Measurements from ENCODE around the gene ITGA11. TPM values are rescaled to one million over a fixed set of nuclear protein-coding genes. Genes with fewer than 3 reads are reported as not detected.

ITGA11 gene
- total and polyA plus RNA-seq, 2 of the 13 experiments (the other 11 are each of a cell fraction or from before 2014, with no cell fraction given), result not detected

DNA sequence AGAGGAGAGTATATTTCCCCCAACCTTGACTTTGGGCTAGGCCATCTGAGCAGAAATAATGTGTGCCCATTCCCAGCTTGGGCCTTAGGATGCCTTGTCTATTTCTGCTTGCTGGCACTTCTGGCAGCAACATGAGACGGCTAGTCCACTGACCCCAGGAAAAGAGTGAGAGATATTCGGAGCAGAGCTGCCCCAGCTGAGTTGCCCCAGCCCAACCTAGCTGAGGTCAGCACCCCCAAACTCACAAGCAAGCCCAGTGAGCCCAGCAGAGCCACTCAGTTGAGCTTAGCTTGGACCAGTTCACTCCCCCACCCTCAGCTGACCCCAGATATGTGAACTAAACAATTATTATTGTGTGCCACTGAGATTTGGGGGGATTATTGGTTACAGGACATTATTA lies 20.2 kb downstream of the ITGA11 start:
- CTCF ChIA-PET (ENCODE audit: low intra/inter-chr PET ratio, low total read pairs), result no interaction called here
- no TSS peak for BruUV-seq (replicated peaks)
- intact Hi-C loops (cut with micrococcal nuclease; ENCODE audit: unreplicated experiment) (no loop called here), in situ Hi-C loops (cut with HindIII; ENCODE audit: extremely low pct_ligation_motif_present, low pct_unique_long_range_greater_than_20kb) (no loop called here)
- peaks cover 4 to 27% of the 10 kb centered on the region in 2 experiments; a peak in 3 of 5 replicates for H3K27me3 ChIP-seq (ENCODE audit: control insufficient read depth in 1 of 2, insufficient read depth in 2 of 2, low read length in 2 of 2)
- no peak overlapping the region for H3K27ac ChIP-seq (ENCODE audit: extremely low read length, insufficient read depth, low read length)
- no peak for DNase-seq (ENCODE audit: low spot score)
- no peaks in the 10 kb centered on the region for H3K9me3 ChIP-seq (ENCODE audit: low read length)
- no peak overlapping the region for H3K4me3 ChIP-seq (replicated peaks in 1 of 3; ENCODE audit: insufficient read depth in 1 of 3, low read depth in 2 of 3, low read length in 3 of 3)
- ATAC-seq, result no peak
- H2AFZ ChIP-seq (ENCODE audit: low read length), result no peak overlapping the region
- no peak overlapping the region for H3K9ac ChIP-seq (ENCODE audit: insufficient read depth, low read depth, low read length)
- no peak overlapping the region for H3K4me2 ChIP-seq (ENCODE audit: low read depth, low read length)
- POLR2A ChIA-PET, result no interaction called here
- no CpG with 5 or more reads among the region's 2 CpGs for WGBS (ENCODE audit: low lambda C conversion rate)
- FAIRE-seq, result no peak
- no peaks in the 10 kb centered on the region for H3K4me1 ChIP-seq (ENCODE audit: insufficient read depth, low read length)
- H4K20me1 ChIP-seq (ENCODE audit: insufficient read depth, low read length), result no peaks in the 10 kb centered on the region
- no peaks in the 10 kb centered on the region for H3K79me2 ChIP-seq (ENCODE audit: insufficient read depth, low read length)
- no peaks in the 10 kb centered on the region for H3K36me3 ChIP-seq (replicated peaks in 1 of 2; ENCODE audit: control insufficient read depth in 1 of 2, insufficient read depth in 2 of 2, low read length in 2 of 2)
- TF ChIP-seq, protein P1, sequence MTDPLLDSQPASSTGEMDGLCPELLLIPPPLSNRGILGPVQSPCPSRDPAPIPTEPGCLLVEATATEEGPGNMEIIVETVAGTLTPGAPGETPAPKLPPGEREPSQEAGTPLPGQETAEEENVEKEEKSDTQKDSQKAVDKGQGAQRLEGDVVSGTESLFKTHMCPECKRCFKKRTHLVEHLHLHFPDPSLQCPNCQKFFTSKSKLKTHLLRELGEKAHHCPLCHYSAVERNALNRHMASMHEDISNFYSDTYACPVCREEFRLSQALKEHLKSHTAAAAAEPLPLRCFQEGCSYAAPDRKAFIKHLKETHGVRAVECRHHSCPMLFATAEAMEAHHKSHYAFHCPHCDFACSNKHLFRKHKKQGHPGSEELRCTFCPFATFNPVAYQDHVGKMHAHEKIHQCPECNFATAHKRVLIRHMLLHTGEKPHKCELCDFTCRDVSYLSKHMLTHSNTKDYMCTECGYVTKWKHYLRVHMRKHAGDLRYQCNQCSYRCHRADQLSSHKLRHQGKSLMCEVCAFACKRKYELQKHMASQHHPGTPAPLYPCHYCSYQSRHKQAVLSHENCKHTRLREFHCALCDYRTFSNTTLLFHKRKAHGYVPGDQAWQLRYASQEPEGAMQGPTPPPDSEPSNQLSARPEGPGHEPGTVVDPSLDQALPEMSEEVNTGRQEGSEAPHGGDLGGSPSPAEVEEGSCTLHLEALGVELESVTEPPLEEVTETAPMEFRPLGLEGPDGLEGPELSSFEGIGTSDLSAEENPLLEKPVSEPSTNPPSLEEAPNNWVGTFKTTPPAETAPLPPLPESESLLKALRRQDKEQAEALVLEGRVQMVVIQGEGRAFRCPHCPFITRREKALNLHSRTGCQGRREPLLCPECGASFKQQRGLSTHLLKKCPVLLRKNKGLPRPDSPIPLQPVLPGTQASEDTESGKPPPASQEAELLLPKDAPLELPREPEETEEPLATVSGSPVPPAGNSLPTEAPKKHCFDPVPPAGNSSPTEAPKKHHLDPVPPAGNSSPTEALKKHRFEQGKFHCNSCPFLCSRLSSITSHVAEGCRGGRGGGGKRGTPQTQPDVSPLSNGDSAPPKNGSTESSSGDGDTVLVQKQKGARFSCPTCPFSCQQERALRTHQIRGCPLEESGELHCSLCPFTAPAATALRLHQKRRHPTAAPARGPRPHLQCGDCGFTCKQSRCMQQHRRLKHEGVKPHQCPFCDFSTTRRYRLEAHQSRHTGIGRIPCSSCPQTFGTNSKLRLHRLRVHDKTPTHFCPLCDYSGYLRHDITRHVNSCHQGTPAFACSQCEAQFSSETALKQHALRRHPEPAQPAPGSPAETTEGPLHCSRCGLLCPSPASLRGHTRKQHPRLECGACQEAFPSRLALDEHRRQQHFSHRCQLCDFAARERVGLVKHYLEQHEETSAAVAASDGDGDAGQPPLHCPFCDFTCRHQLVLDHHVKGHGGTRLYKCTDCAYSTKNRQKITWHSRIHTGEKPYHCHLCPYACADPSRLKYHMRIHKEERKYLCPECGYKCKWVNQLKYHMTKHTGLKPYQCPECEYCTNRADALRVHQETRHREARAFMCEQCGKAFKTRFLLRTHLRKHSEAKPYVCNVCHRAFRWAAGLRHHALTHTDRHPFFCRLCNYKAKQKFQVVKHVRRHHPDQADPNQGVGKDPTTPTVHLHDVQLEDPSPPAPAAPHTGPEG (CRISPR knock-in tag; IDR thresholded peaks at IDR 0.05), result no peak
- TF ChIP-seq ZNF263 (CRISPR knock-in tag; IDR thresholded peaks at IDR 0.05) (no peak), ZNF562 (CRISPR knock-in tag; IDR thresholded peaks at IDR 0.05; ENCODE audit: borderline replicate concordance) (no peak), ZNF775 (CRISPR knock-in tag; IDR thresholded peaks at IDR 0.05; ENCODE audit: borderline replicate concordance) (no peak), ZNF781 (CRISPR knock-in tag; IDR thresholded peaks at IDR 0.05; ENCODE audit: borderline replicate concordance, not compliant biosample characterization) (no peak), ZNF878 (CRISPR knock-in tag; IDR thresholded peaks at IDR 0.05) (no peak), DR1 (CRISPR knock-in tag; IDR thresholded peaks at IDR 0.05) (no peak), ZNF772 (CRISPR knock-in tag; IDR thresholded peaks at IDR 0.05) (no peak), HOXA9 (CRISPR knock-in tag; IDR thresholded peaks at IDR 0.05; ENCODE audit: borderline replicate concordance) (no peak), GATAD2A (CRISPR knock-in tag; IDR thresholded peaks at IDR 0.05) (no peak), ZNF577 (CRISPR knock-in tag; IDR thresholded peaks at IDR 0.05; ENCODE audit: borderline replicate concordance, low read depth) (no peak), AGO1 (IDR thresholded peaks at IDR 0.05; ENCODE audit: low read depth, low read length, poor library complexity, severe bottlenecking) (no peak)
- TF ChIP-seq, protein P2, sequence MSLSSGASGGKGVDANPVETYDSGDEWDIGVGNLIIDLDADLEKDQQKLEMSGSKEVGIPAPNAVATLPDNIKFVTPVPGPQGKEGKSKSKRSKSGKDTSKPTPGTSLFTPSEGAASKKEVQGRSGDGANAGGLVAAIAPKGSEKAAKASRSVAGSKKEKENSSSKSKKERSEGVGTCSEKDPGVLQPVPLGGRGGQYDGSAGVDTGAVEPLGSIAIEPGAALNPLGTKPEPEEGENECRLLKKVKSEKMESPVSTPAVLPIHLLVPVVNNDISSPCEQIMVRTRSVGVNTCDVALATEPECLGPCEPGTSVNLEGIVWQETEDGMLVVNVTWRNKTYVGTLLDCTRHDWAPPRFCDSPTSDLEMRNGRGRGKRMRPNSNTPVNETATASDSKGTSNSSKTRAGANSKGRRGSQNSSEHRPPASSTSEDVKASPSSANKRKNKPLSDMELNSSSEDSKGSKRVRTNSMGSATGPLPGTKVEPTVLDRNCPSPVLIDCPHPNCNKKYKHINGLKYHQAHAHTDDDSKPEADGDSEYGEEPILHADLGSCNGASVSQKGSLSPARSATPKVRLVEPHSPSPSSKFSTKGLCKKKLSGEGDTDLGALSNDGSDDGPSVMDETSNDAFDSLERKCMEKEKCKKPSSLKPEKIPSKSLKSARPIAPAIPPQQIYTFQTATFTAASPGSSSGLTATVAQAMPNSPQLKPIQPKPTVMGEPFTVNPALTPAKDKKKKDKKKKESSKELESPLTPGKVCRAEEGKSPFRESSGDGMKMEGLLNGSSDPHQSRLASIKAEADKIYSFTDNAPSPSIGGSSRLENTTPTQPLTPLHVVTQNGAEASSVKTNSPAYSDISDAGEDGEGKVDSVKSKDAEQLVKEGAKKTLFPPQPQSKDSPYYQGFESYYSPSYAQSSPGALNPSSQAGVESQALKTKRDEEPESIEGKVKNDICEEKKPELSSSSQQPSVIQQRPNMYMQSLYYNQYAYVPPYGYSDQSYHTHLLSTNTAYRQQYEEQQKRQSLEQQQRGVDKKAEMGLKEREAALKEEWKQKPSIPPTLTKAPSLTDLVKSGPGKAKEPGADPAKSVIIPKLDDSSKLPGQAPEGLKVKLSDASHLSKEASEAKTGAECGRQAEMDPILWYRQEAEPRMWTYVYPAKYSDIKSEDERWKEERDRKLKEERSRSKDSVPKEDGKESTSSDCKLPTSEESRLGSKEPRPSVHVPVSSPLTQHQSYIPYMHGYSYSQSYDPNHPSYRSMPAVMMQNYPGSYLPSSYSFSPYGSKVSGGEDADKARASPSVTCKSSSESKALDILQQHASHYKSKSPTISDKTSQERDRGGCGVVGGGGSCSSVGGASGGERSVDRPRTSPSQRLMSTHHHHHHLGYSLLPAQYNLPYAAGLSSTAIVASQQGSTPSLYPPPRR (CRISPR knock-in tag; IDR thresholded peaks at IDR 0.05; ENCODE audit: borderline replicate concordance), result no peak
